Hippocampal formation (tissue), 2 donors: ENCODE measurements around the gene DFFA.
"Not testable (repeated sequence)": the region's sequence is repeated elsewhere in the genome, so short reads cannot be mapped to it uniquely, and the experiment has no call there.

Experiments
- DNase-seq, 2 donors: peaks; one replicate each; lab custom pipeline; 2025; lab: John Stamatoyannopoulos, UW

The DFFA gene

GRCh38 chr1:10467078-10467477, 5.3 kb downstream of the DFFA start:
- DNase-seq, result no peak

DNA sequence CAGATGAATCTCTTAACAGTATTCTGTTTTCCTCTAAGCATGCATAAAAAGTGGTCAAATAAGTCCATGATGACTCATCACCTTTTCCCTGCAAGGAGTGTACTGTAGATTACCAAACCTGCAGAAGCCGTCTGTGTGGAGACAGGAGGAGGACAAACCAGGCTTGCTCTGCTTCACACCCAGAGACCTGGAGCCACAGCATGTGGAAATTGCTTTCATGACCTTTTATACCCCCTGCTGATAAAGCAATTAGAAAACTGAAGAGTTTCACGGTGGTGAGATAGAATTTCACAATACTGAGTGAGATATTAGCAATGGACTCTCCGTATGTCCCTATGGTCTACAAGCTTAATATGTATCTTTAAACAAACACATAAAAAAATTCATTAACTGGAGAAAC, 13.1 kb downstream of the DFFA start:
- no peak for DNase-seq

DNA sequence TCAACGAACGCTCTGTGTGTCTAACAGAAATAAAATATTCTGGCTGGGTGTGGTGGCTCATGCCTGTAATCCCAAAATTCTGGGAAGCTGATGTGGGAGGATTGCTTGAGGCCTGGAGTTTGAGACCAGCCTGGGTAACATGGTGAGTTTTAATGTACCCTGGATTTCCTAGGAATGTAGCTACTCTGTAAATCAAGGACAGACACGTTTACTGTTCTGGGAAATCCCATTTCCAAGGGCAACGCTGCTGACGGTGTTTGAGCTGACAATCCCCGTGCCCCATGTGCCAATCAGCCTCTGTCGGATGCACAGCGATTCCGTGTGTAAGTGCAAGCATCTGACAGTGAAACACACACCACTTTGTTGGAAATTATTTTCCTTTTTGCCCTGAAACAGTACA, 14.5 kb downstream of the DFFA start:
- DNase-seq, result no peak

GRCh38 chr1:10457462-10457861, 14.9 kb downstream of the DFFA start:
- DNase-seq, result not testable (repeated sequence)

GRCh38 chr1:10456661-10457060, 15.7 kb downstream of the DFFA start:
- DNase-seq, result no peak

GRCh38 chr1:10456048-10456447, 16.3 kb downstream of the DFFA start:
- DNase-seq, result no peak

GRCh38 chr1:10451287-10451686, 21.0 kb downstream of the DFFA start:
- DNase-seq, result peak in 1 of 2 donors; percentile 17

- no peak for DNase-seq
Measured at GRCh38 chr1:10450836-10451235, 21.5 kb downstream of the DFFA start.

- DNase-seq, result no peak
Measured at GRCh38 chr1:10450156-10450814, 22.0 kb downstream of the DFFA start.

DNA sequence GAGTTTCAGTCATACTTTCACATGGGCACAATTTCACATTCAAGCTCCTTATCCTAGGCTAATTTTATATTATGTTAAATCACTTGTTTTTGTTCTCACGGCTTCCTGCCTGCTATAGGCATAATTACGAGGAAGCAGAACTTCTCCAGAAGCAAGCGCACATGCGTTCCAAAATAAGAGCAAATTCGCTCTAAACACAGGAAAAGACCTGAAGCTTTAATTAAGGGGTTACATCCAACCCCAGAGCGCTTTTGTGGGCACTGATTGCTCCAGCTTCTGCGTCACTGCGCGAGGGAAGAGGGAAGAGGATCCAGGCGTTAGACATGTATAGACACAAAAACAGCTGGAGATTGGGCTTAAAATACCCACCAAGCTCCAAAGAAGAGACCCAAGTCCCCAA, 22.6 kb downstream of the DFFA start, which contains the start of gene CORT:
Gene CORT, plus strand, starts transcription at position 281 of the 400 bp plus-strand sequence. CDS start 193 bp downstream, outside the sequence.
- DNase-seq, result no peak

DNA sequence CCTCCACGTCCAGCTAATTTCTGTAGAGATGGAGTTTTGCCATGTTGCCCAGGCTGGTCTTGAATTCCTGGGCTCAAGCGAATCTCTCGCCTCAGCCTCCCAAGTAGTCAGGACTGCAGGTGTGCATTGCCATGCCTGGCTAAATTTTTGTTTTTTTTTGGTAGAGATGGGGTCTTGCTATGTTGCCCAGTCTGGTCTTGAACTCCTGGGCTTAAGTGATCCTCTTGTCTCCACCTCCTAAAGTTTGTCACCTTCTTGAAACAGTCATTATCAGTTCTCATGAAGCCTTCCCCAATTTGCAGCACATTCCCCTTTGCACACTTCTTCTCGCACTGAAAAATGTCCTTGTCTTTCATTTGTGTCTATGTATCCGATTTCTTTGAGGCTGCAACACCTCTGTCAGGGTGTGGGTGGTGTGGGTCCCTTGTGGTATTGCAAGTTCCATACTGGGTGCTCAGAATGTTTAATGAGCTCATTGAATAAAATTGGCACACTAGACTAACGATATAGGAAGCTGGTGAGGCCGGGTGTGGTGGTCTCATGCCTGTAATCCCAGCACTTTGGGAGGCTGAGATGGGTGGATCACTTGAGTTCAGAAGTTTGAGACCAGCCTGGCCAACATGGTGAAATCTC, 25.4 kb downstream of the DFFA start:
- no peak for DNase-seq

GRCh38 chr1:10444795-10445397, 27.4 kb downstream of the DFFA start:
- no peak for DNase-seq

DNA sequence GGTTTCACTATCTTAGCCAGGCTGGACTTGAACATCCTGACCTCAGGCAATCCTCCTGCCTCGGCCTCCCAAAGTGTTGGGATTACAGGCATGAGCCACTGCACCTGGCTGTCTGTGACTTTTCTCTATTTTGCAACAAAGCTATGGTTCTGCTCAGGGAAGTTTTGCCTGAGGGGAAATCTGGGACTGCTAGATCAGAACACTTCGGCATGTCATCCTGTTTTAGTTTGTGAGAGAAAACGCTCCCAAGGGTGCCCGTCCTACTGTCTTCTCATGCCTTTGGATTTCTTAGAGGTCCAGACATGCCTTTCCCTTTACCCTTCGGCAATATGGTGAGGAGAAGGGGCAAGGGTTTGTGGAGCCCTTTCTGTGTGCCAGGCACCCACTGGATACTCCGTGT, 28.1 kb downstream of the DFFA start:
- no peak for DNase-seq

GRCh38 chr1:10440794-10441193, 31.5 kb downstream of the DFFA start:
- DNase-seq, result no peak

DNA sequence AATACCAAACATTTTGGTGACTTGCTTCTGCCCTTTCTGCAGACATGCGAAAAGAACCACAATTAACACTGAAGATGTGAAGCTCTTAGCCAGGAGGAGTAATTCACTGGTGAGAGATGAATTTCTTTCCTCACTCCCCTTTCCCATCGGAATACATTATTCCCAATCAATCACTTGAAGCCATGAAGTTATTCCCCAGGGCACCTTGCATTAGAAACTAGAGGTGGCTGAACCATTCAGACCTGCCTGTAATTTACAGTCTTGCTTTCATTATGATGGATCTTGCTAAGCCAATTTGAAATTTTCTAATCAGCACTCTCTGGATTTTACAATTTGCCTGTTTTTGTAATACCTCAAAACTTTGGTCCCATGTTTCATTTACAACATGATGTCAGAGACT, 32.0 kb downstream of the DFFA start:
- no peak for DNase-seq

GRCh38 chr1:10438677-10439163, 33.6 kb downstream of the DFFA start:
- DNase-seq, result no peak

- no peak for DNase-seq
Measured at GRCh38 chr1:10437052-10437451, 35.3 kb downstream of the DFFA start.

- DNase-seq, result no peak
Measured at GRCh38 chr1:10434590-10434989, 37.7 kb downstream of the DFFA start.

DNA sequence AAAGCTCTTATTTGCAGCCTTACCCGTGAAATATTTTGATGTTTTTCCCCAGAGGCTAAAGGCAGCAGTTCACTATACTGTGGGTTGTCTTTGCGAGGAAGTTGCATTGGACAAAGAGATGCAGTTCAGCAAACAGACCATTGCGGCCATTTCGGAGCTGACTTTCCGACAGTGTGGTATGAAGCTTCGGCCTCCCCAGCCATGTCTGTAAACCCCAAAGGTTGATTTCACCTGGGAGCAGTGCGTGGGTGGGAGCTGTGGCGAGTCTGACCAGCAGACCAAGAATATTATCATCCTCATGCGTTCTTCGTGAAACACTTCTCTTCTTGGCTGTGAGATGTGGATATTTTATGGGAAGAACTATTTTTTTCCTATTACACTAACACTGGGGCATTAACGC, 38.5 kb downstream of the DFFA start:
- no peak for DNase-seq

DNA sequence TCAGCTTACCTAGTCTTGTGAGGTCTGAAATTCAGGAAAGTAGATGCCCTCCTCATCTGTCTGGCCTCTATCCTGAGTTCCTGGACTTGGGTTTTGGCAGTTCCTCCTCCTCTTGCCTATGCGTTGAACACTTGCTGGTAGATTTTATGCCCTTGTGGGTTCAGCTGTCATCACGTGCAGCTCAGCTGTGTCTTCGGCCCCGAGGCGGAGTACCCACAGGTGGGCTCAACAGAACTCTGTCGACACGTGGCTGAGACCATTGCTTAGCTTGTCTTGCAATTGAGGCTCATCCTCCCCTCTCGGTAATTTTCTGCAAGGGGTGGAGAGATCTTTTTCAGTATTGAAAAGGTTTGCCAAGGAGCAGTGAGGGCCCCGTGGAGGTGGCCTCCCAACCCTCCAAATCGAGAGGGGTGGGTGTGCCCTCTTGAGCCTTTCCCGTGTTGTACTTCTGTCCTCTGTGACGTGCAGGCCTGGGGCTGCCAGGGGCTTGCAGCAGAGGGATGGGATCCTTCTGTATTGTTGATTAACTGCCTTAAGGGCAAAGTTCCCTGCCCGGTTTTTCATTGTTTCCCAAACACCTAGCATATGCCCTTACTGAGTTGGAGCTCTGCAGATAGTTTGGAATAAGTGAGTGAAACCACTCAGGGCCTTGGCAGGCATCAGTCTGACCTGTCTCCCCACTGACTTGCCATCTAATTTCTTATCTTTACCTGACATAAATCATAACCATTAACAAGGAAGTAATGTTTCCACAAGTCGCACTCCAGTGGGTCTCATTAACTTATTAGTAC, 39.2 kb downstream of the DFFA start:
- no peak for DNase-seq

- no peak for DNase-seq
Measured at GRCh38 chr1:10431070-10431730, 41.1 kb downstream of the DFFA start.
